CD4-positive, alpha-beta T cell (primary cell): Measurements from ENCODE around the gene TMEM14C. TPM values are rescaled to one million over a fixed set of nuclear protein-coding genes. Genes with fewer than 3 reads are reported as not detected.

ENCODE experiments used
- ATAC-seq: fragments of 200-7000 bp; cut with Tn5 transposase; one replicate; pipeline ENCODE4 v1.10.0; 2022; ENCODE audit warnings: mild to moderate bottlenecking; ENCODE audit not compliant: poor library complexity
- CTCF ChIA-PET: fragments of 350-600 bp; sonication (Branson Sonifier 250); formaldehyde crosslinking; loops from one replicate; lab custom pipeline; 2021; ENCODE audit warnings: antibody characterized with exemption, inconsistent platforms; lab: Charles Lee
- POLR2A ChIA-PET: fragments of 350-600 bp; sonication (Branson Sonifier 250); formaldehyde crosslinking; loops from one replicate; lab custom pipeline; 2021; ENCODE audit warnings: antibody characterized with exemption, inconsistent platforms; lab: Charles Lee
- DNase-seq, 14 experiments: peaks; one replicate each; pipeline ENCODE4 v3.0.0-alpha.2; 2013 to 2020; ENCODE audit warnings: mixed read lengths in 2 of 14
- H3K27ac ChIP-seq, 2 donors: one replicate each; pipeline versions ENCODE4 v1.5.1 to v1.7.0; 2013; ENCODE audit warnings: low read length in 2 of 2, low read depth in 1 of 2, mild to moderate bottlenecking in 1 of 2
- H3K27me3 ChIP-seq, 2 experiments: 1 replicate in 1 of 2; 2 replicates in 1 of 2; pipeline versions ENCODE4 v1.6.1 to v1.7.0; 2013; ENCODE audit warnings: low read length in 2 of 2, control low read depth in 1 of 2, mild to moderate bottlenecking in 1 of 2, moderate library complexity in 1 of 2; ENCODE audit not compliant: insufficient read depth in 2 of 2, control insufficient read depth in 1 of 2
- H3K36me3 ChIP-seq: one replicate; pipeline ENCODE4 v1.6.1; 2013; ENCODE audit warnings: low read length, control low read depth; ENCODE audit not compliant: insufficient read depth
- H3K4me1 ChIP-seq: one replicate; pipeline ENCODE4 v1.6.1; 2013; ENCODE audit warnings: low read length, control low read depth; ENCODE audit not compliant: insufficient read depth
- H3K4me3 ChIP-seq: one replicate; pipeline ENCODE4 v1.5.1; 2013; ENCODE audit warnings: mild to moderate bottlenecking, low read length, moderate library complexity
- H3K9me3 ChIP-seq, 2 experiments: 1 replicate in 1 of 2; 2 replicates in 1 of 2; pipeline versions ENCODE4 v1.6.1 to v1.7.0; 2013; ENCODE audit warnings: low read length in 2 of 2, mild to moderate bottlenecking in 2 of 2, control low read depth in 1 of 2, moderate library complexity in 1 of 2; ENCODE audit not compliant: control insufficient read depth in 1 of 2, insufficient read depth in 1 of 2
- H3K27ac Mint-ChIP-seq: one replicate; pipeline ENCODE4 v1.8.0; 2020; ENCODE audit warnings: mixed read lengths
- H3K27me3 Mint-ChIP-seq: one replicate; pipeline ENCODE4 v1.8.0; 2021; ENCODE audit warnings: mixed read lengths
- H3K36me3 Mint-ChIP-seq: one replicate; pipeline ENCODE4 v1.8.0; 2021; ENCODE audit warnings: low read depth, mixed read lengths
- H3K4me1 Mint-ChIP-seq: one replicate; pipeline ENCODE4 v1.8.0; 2021; ENCODE audit warnings: low read depth, mixed read lengths
- H3K4me3 Mint-ChIP-seq: one replicate; pipeline ENCODE4 v1.8.0; 2020; ENCODE audit warnings: mild to moderate bottlenecking, mixed read lengths
- H3K9me3 Mint-ChIP-seq: one replicate; pipeline ENCODE4 v1.8.0; 2020; ENCODE audit warnings: mixed read lengths
- intact Hi-C, 2 experiments: fragments of 100-400 bp; cut with DNase I in 1 of 2; cut with micrococcal nuclease in 1 of 2; formaldehyde crosslinking; loops; one replicate each; pipeline versions ENCODE4 v1.15.1 to v1.9.0; 2023 to 2025; cut with DNase I, micrococcal nuclease
- total RNA-seq, 174 experiments: library from RNA in 2 of 174; stranded (reverse) in 2 of 174; gene quantifications; one replicate each; pipeline ENCODE4 v1.2.3 and lab custom pipeline; 2021 to 2026
- TF ChIP-seq, protein P1 (sequence below): fragments of 200-600 bp; IDR thresholded peaks from one replicate; pipeline ENCODE4 v1.8.0; 2022; ENCODE audit warnings: antibody characterized with exemption, mild to moderate bottlenecking

TMEM14C gene
- total RNA-seq, 2 experiments from 2014 or later = 14.4 to 14.6 TPM

DNA sequence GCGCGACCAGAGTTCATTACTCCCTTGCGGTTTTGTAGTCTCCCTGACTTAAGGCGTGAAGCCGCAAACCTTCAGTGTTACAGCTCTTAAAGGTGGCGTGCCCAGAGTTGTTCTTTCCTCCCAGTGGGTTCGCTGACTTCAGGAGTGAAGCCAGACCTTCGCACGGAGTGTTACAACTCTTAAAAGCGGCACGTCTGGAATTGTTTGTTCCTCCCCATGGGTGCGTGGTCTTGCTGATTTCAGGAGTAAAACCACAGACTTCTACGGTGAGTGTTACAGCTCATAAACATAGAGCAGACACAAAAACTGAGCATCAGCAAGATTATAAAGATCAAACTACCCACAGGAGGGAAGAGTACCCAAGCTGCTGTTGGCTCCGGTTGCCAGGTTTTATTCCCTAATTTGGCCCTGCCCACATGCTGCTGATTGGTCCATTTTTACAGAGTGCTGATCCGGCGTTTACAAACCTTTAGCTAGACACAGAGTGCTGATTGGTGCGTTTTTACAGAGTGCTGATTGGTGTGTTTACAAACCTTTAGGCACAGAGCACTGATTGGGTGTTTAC is 10.4 kb downstream of the TMEM14C start:
- Histone ChIP-seq H3K4me1 (no peaks in the 10 kb centered on the region), H3K4me3 (no peak overlapping the region), H3K27ac (no peak overlapping the region), H3K36me3 (peaks cover 18% of the 10 kb centered on the region), H3K9me3 (no peaks in the 10 kb centered on the region), H3K27me3 (no peaks in the 10 kb centered on the region)
- Mint-ChIP-seq H3K27ac (no peak overlapping the region), H3K4me3 (no peak overlapping the region), H3K36me3 (peaks cover 41% of the 10 kb centered on the region), H3K4me1 (peaks cover 3% of the 10 kb centered on the region), H3K27me3 (no peaks in the 10 kb centered on the region), H3K9me3 (no peaks in the 10 kb centered on the region)
- DNase-seq (peak in 2 of 14 experiments; percentile 47 to 62), ATAC-seq (no peak)
- TF ChIP-seq, protein P1, sequence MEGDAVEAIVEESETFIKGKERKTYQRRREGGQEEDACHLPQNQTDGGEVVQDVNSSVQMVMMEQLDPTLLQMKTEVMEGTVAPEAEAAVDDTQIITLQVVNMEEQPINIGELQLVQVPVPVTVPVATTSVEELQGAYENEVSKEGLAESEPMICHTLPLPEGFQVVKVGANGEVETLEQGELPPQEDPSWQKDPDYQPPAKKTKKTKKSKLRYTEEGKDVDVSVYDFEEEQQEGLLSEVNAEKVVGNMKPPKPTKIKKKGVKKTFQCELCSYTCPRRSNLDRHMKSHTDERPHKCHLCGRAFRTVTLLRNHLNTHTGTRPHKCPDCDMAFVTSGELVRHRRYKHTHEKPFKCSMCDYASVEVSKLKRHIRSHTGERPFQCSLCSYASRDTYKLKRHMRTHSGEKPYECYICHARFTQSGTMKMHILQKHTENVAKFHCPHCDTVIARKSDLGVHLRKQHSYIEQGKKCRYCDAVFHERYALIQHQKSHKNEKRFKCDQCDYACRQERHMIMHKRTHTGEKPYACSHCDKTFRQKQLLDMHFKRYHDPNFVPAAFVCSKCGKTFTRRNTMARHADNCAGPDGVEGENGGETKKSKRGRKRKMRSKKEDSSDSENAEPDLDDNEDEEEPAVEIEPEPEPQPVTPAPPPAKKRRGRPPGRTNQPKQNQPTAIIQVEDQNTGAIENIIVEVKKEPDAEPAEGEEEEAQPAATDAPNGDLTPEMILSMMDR = no peak
- intact Hi-C loops = no loop called here
- POLR2A ChIA-PET = interaction anchor here (1.6 kb wide), 1 partner anchor 11 kb away, joined by 4 read pairs; no protein-coding TSS in a partner anchor
- CTCF ChIA-PET = no interaction called here

GRCh38 chr6:10733863-10734262 is 11.0 kb downstream of the TMEM14C start:
- no peaks in the 10 kb centered on the region for H3K9me3 ChIP-seq
- Mint-ChIP-seq H3K4me3 (no peak overlapping the region), H3K27ac (no peak overlapping the region), H3K36me3 (peaks cover 34% of the 10 kb centered on the region), H3K4me1 (no peaks in the 10 kb centered on the region), H3K27me3 (no peaks in the 10 kb centered on the region), H3K9me3 (no peaks in the 10 kb centered on the region)
- intact Hi-C loops = no loop called here
- H3K36me3 ChIP-seq = peaks cover 13% of the 10 kb centered on the region
- TF ChIP-seq, protein P1 = no peak
- no peak overlapping the region for H3K27ac ChIP-seq
- DNase-seq = no peak
- H3K4me3 ChIP-seq = no peak overlapping the region
- CTCF ChIA-PET = no interaction called here
- no peaks in the 10 kb centered on the region for H3K4me1 ChIP-seq
- POLR2A ChIA-PET = interaction anchor here (1.6 kb wide), 1 partner anchor 12 kb away, joined by 4 read pairs; no protein-coding TSS in a partner anchor
- no peaks in the 10 kb centered on the region for H3K27me3 ChIP-seq
- ATAC-seq = no peak

DNA sequence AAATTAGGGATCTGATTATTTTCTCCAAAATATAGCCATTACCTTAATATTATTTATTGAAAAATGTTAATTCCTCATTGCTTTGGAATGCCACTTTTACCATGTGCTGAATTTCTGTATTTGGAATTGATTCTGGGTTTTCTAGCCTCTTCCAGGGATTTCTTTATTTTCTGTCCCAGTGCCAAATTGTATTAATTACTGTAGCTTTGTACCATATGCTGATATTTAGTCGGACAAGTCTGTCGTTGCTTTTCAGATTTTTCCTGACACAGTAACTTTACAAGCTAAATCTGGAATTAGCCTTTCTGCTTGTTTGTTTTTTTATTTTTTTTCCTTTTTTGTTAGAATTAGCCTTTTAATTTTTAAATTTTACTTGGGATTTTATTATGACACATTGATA is 13.9 kb downstream of the TMEM14C start:
- H3K36me3 Mint-ChIP-seq = peaks cover 16% of the 10 kb centered on the region
- no peak overlapping the region for H3K4me3 Mint-ChIP-seq
- H3K9me3 Mint-ChIP-seq = no peaks in the 10 kb centered on the region
- no peaks in the 10 kb centered on the region for H3K9me3 ChIP-seq
- H3K27me3 Mint-ChIP-seq = no peaks in the 10 kb centered on the region
- no peaks in the 10 kb centered on the region for H3K4me1 ChIP-seq
- DNase-seq (no peak), ATAC-seq (no peak)
- TF ChIP-seq, protein P1 = no peak
- POLR2A ChIA-PET = interaction anchor here (1.1 to 1.7 kb wide), 2 partner anchors 16 to 34 kb away, joined by 3 read pairs; no protein-coding TSS in a partner anchor
- no peaks in the 10 kb centered on the region for H3K4me1 Mint-ChIP-seq
- intact Hi-C loops = no loop called here
- CTCF ChIA-PET = no interaction called here
- H3K36me3 ChIP-seq = peaks cover 3% of the 10 kb centered on the region
- H3K4me3 ChIP-seq = no peak overlapping the region
- no peak overlapping the region for H3K27ac Mint-ChIP-seq
- no peak overlapping the region for H3K27ac ChIP-seq
- no peaks in the 10 kb centered on the region for H3K27me3 ChIP-seq
